Mesendoderm (in vitro differentiated cells): Measurements from ENCODE around the gene HDAC4.

Source experiments
- DNase-seq: peaks from one replicate; pipeline ENCODE4 v3.0.0; 2013
- H2AK5ac ChIP-seq: 2 replicates; pipeline ENCODE4 v1.6.1; 2013; ENCODE audit warnings: low read length, inconsistent platforms
- H2BK120ac ChIP-seq: 2 replicates; pipeline ENCODE4 v1.6.1; 2013; ENCODE audit warnings: low read depth, mild to moderate bottlenecking, low read length, moderate library complexity, mixed read lengths
- H2BK15ac ChIP-seq: replicated peaks from 2 replicates; pipeline ENCODE4 v1.6.1; 2013; ENCODE audit warnings: low read depth, mild to moderate bottlenecking, moderate library complexity
- H2BK5ac ChIP-seq: 2 replicates; pipeline ENCODE4 v1.6.1; 2013; ENCODE audit warnings: low read length, inconsistent platforms
- H3K18ac ChIP-seq: 2 replicates; pipeline ENCODE4 v1.6.1; 2013; ENCODE audit warnings: mild to moderate bottlenecking, low read length, mixed read lengths
- H3K23ac ChIP-seq: one replicate; pipeline ENCODE4 v1.6.1; 2013; ENCODE audit warnings: low read length
- H3K27ac ChIP-seq: 2 replicates; pipeline ENCODE4 v1.5.1; 2013; ENCODE audit warnings: low read depth, mild to moderate bottlenecking, inconsistent platforms, low read length, moderate library complexity
- H3K27me3 ChIP-seq: 2 replicates; pipeline ENCODE4 v1.6.1; 2013; ENCODE audit warnings: low read length, control low read depth, mild to moderate bottlenecking, inconsistent platforms; ENCODE audit not compliant: insufficient read depth, poor library complexity
- H3K36me3 ChIP-seq: 2 replicates; pipeline ENCODE4 v1.6.1; 2013; ENCODE audit warnings: low read length, inconsistent platforms; ENCODE audit not compliant: control insufficient read depth, insufficient read depth
- H3K4ac ChIP-seq: one replicate; pipeline ENCODE4 v1.6.1; 2013; ENCODE audit warnings: low read depth, mild to moderate bottlenecking, low read length, moderate library complexity
- H3K4me1 ChIP-seq: 2 replicates; pipeline ENCODE4 v1.6.1; 2013; ENCODE audit warnings: low read depth, low read length, inconsistent platforms; ENCODE audit not compliant: control insufficient read depth
- H3K4me2 ChIP-seq: 2 replicates; pipeline ENCODE4 v1.6.1; 2013; ENCODE audit warnings: low read length
- H3K4me3 ChIP-seq: 2 replicates; pipeline ENCODE4 v1.5.1; 2013; ENCODE audit warnings: mild to moderate bottlenecking, low read length
- H3K56ac ChIP-seq: one replicate; pipeline ENCODE4 v1.6.1; 2013; ENCODE audit warnings: low read length
- H3K79me1 ChIP-seq: 2 replicates; pipeline ENCODE4 v1.6.1; 2013; ENCODE audit warnings: low read length, inconsistent platforms
- H3K79me2 ChIP-seq: 2 replicates; pipeline ENCODE4 v1.6.1; 2013; ENCODE audit warnings: mild to moderate bottlenecking, low read length; ENCODE audit not compliant: control insufficient read depth, insufficient read depth
- H3K9ac ChIP-seq: 2 replicates; pipeline ENCODE4 v1.6.1; 2013; ENCODE audit warnings: low read length, inconsistent platforms
- H4K5ac ChIP-seq: one replicate; pipeline ENCODE4 v1.6.1; 2013; ENCODE audit warnings: low read length
- H4K8ac ChIP-seq: one replicate; pipeline ENCODE4 v1.6.1; 2013; ENCODE audit warnings: low read depth, mild to moderate bottlenecking, control low read depth, low read length, moderate library complexity
- WGBS: extraction: QIAGEN DNeasy Blood & Tissue Kit; methylation state at CpG from one replicate; pipeline ENCODE4 v1.1.7; 2013; ENCODE audit warnings: low lambda C conversion rate, missing lambda C conversion rate; ENCODE audit not compliant: insufficient coverage; ENCODE audit errors: extremely low coverage; 5-methylcytosine and 5-hydroxymethylcytosine counted together

HDAC4 gene

GRCh38 chr2:239223310-239224198 lies 177.3 kb downstream of the HDAC4 start:
- WGBS, result no CpG with 5 or more reads among the region's 24 CpGs
- peaks cover 21% of the 10 kb centered on the region for H3K79me1 ChIP-seq
- H3K4me3 ChIP-seq, result no peak overlapping the region
- H2BK15ac ChIP-seq, result no peak overlapping the region
- H3K27ac ChIP-seq, result no peak overlapping the region
- H3K36me3 ChIP-seq, result no peaks in the 10 kb centered on the region
- no peak overlapping the region for H3K4ac ChIP-seq
- H2AK5ac ChIP-seq, result no peak overlapping the region
- no peak overlapping the region for H3K23ac ChIP-seq
- no peak overlapping the region for H3K18ac ChIP-seq
- no peak for DNase-seq
- no peak overlapping the region for H4K5ac ChIP-seq
- H4K8ac ChIP-seq, result no peak overlapping the region
- H2BK5ac ChIP-seq, result no peak overlapping the region
- H3K4me1 ChIP-seq, result peaks cover 8% of the 10 kb centered on the region
- peaks cover 14% of the 10 kb centered on the region for H3K79me2 ChIP-seq
- H2BK120ac ChIP-seq, result no peak overlapping the region
- no peak overlapping the region for H3K4me2 ChIP-seq
- no peak overlapping the region for H3K9ac ChIP-seq
- no peak overlapping the region for H3K56ac ChIP-seq
- H3K27me3 ChIP-seq, result no peaks in the 10 kb centered on the region

GRCh38 chr2:239222706-239223309 lies 178.0 kb downstream of the HDAC4 start:
- no CpG with 5 or more reads among the region's 10 CpGs for WGBS
- H3K23ac ChIP-seq, result no peak overlapping the region
- H2BK5ac ChIP-seq, result no peak overlapping the region
- H3K79me2 ChIP-seq, result peaks cover 14% of the 10 kb centered on the region
- H2AK5ac ChIP-seq, result no peak overlapping the region
- no peak overlapping the region for H3K18ac ChIP-seq
- H2BK120ac ChIP-seq, result no peak overlapping the region
- no peak for DNase-seq
- peaks cover 21% of the 10 kb centered on the region for H3K79me1 ChIP-seq
- H3K36me3 ChIP-seq, result no peaks in the 10 kb centered on the region
- no peak overlapping the region for H4K8ac ChIP-seq
- no peak overlapping the region for H4K5ac ChIP-seq
- H3K4me3 ChIP-seq, result no peak overlapping the region
- no peak overlapping the region for H3K9ac ChIP-seq
- peaks cover 8% of the 10 kb centered on the region for H3K4me1 ChIP-seq
- H3K56ac ChIP-seq, result no peak overlapping the region
- no peak overlapping the region for H2BK15ac ChIP-seq
- no peak overlapping the region for H3K27ac ChIP-seq
- no peak overlapping the region for H3K4ac ChIP-seq
- no peak overlapping the region for H3K4me2 ChIP-seq
- H3K27me3 ChIP-seq, result no peaks in the 10 kb centered on the region

- H3K36me3 ChIP-seq, result no peaks in the 10 kb centered on the region
- no peak overlapping the region for H3K27ac ChIP-seq
- H3K9ac ChIP-seq, result no peak overlapping the region
- no peak overlapping the region for H2BK15ac ChIP-seq
- H3K27me3 ChIP-seq, result no peaks in the 10 kb centered on the region
- H3K18ac ChIP-seq, result no peak overlapping the region
- no peak overlapping the region for H2BK120ac ChIP-seq
- H4K5ac ChIP-seq, result no peak overlapping the region
- DNase-seq, result no peak
- H3K79me1 ChIP-seq, result peaks cover 19% of the 10 kb centered on the region
- H3K4me1 ChIP-seq, result peaks cover 8% of the 10 kb centered on the region
- WGBS, result no CpG with 5 or more reads among the region's 2 CpGs
- no peak overlapping the region for H3K23ac ChIP-seq
- no peak overlapping the region for H3K4me2 ChIP-seq
- H3K79me2 ChIP-seq, result peaks cover 14% of the 10 kb centered on the region
- H2BK5ac ChIP-seq, result no peak overlapping the region
- no peak overlapping the region for H3K56ac ChIP-seq
- no peak overlapping the region for H3K4ac ChIP-seq
- H4K8ac ChIP-seq, result no peak overlapping the region
- no peak overlapping the region for H3K4me3 ChIP-seq
- H2AK5ac ChIP-seq, result no peak overlapping the region
These were observed 178.5 kb downstream of the HDAC4 start for GRCh38 chr2:239222312-239222660.

GRCh38 chr2:239220981-239221396 lies 179.8 kb downstream of the HDAC4 start:
- no peak overlapping the region for H2BK5ac ChIP-seq
- H3K56ac ChIP-seq, result no peak overlapping the region

GRCh38 chr2:239220341-239220740 lies 180.5 kb downstream of the HDAC4 start:
- Histone ChIP-seq H3K9ac (no peak overlapping the region), H3K27ac (no peak overlapping the region), H3K4me3 (no peak overlapping the region), H3K27me3 (no peaks in the 10 kb centered on the region), H3K79me1 (peaks cover 16% of the 10 kb centered on the region), H2BK15ac (no peak overlapping the region), H3K23ac (no peak overlapping the region), H3K36me3 (no peaks in the 10 kb centered on the region), H2AK5ac (no peak overlapping the region), H3K79me2 (peaks cover 12% of the 10 kb centered on the region), H3K4ac (no peak overlapping the region), H4K5ac (no peak overlapping the region), H3K4me2 (no peak overlapping the region), H2BK5ac (no peak overlapping the region), H3K18ac (no peak overlapping the region), H3K56ac (no peak overlapping the region), H3K4me1 (no peaks in the 10 kb centered on the region), H2BK120ac (no peak overlapping the region), H4K8ac (no peak overlapping the region)
- WGBS, result 100% methylated on average over 3 of the region's 9 CpGs
- no peak for DNase-seq

More at GRCh38 chr2:239220981-239221396, 179.8 kb downstream of the HDAC4 start:
- H2AK5ac ChIP-seq, result no peak overlapping the region
- H3K27me3 ChIP-seq, result no peaks in the 10 kb centered on the region
- H3K9ac ChIP-seq, result no peak overlapping the region
- H4K5ac ChIP-seq, result no peak overlapping the region
- H2BK15ac ChIP-seq, result no peak overlapping the region
- no peak overlapping the region for H3K4ac ChIP-seq
- peaks cover 19% of the 10 kb centered on the region for H3K79me1 ChIP-seq
- no peak overlapping the region for H3K23ac ChIP-seq
- H4K8ac ChIP-seq, result no peak overlapping the region
- WGBS, result no CpG with 5 or more reads among the region's 15 CpGs
- no peak overlapping the region for H3K4me3 ChIP-seq
- H3K4me2 ChIP-seq, result no peak overlapping the region
- peaks cover 14% of the 10 kb centered on the region for H3K79me2 ChIP-seq
- no peak overlapping the region for H3K18ac ChIP-seq
- peaks cover 4% of the 10 kb centered on the region for H3K4me1 ChIP-seq
- H3K27ac ChIP-seq, result no peak overlapping the region
- no peaks in the 10 kb centered on the region for H3K36me3 ChIP-seq
- H2BK120ac ChIP-seq, result no peak overlapping the region
- DNase-seq, result no peak
